Small intestine (tissue), 7 donors: ENCODE results near the gene CYP4F22. TPM values are rescaled to one million over a fixed set of nuclear protein-coding genes. Genes with fewer than 3 reads are reported as not detected.

Experiments
- DNase-seq, 2 donors: peaks; one replicate each; pipeline versions ENCODE4 v3.0.0 to v3.0.0-alpha.2; 2013
- FAIRE-seq: peaks from 2 replicates; lab custom pipeline; 2012; peaks lifted over from hg19 to GRCh38; lab: Jason Lieb, UNC
- H3K27ac ChIP-seq, 3 donors: one replicate each; pipeline ENCODE4 v1.5.1; 2013; ENCODE audit warnings: low read length in 2 of 3, mild to moderate bottlenecking in 2 of 3, control low read depth in 1 of 3, inconsistent platforms in 1 of 3, low read depth in 1 of 3, moderate library complexity in 1 of 3
- H3K27me3 ChIP-seq, 3 donors: one replicate each; pipeline ENCODE4 v1.6.1; 2013; ENCODE audit warnings: low read length in 3 of 3, inconsistent platforms in 1 of 3; ENCODE audit not compliant: control insufficient read depth in 3 of 3, insufficient read depth in 3 of 3
- H3K36me3 ChIP-seq, 3 donors: one replicate each; pipeline ENCODE4 v1.6.1; 2013; ENCODE audit warnings: low read length in 3 of 3, inconsistent platforms in 1 of 3, low read depth in 1 of 3, mild to moderate bottlenecking in 1 of 3, moderate library complexity in 1 of 3; ENCODE audit not compliant: control insufficient read depth in 3 of 3, insufficient read depth in 2 of 3
- H3K4me1 ChIP-seq, 3 donors: one replicate each; pipeline ENCODE4 v1.6.1; 2013; ENCODE audit warnings: low read length in 2 of 3, inconsistent platforms in 1 of 3, low read depth in 1 of 3, mild to moderate bottlenecking in 1 of 3, moderate library complexity in 1 of 3; ENCODE audit not compliant: control insufficient read depth in 3 of 3, insufficient read depth in 2 of 3
- H3K4me3 ChIP-seq, 3 donors: one replicate each; pipeline ENCODE4 v1.5.1; 2013; ENCODE audit warnings: low read length in 3 of 3, control low read depth in 1 of 3, inconsistent platforms in 1 of 3, low read depth in 1 of 3, mild to moderate bottlenecking in 1 of 3, moderate library complexity in 1 of 3
- H3K9me3 ChIP-seq, 2 donors: one replicate each; pipeline ENCODE4 v1.6.1; 2013; ENCODE audit warnings: low read depth in 1 of 2, low read length in 1 of 2; ENCODE audit not compliant: control insufficient read depth in 2 of 2, insufficient read depth in 1 of 2
- WGBS, 3 donors: extraction: QIAGEN DNeasy Blood & Tissue Kit; methylation state at CpG; one replicate each; pipeline ENCODE4 v1.1.7; 2013; 5-methylcytosine and 5-hydroxymethylcytosine counted together
- polyA plus RNA-seq, 4 donors: library from polyadenylated mRNA; stranded (reverse) in 3 of 4; unstranded in 1 of 4; fragments of 200-250 nt in 3 of 4; fragments of 120-200 nt in 1 of 4; gene quantifications; one replicate each; pipeline versions ENCODE4 v1.2.1 to v1.2.3, GENCODE V29; 2013
- donor health status: healthy with polysubstance abuse.
- donor health status: control.
- donor health status: control.
- donor health status: Bipolar disorder and iron deficiency.
- donor health status: healthy.

CYP4F22 gene
- polyA plus RNA-seq, 4 donors: 0.09 to 0.15 TPM; not detected in 2

GRCh38 chr19:15577184-15577771, 69.0 kb downstream of the CYP4F22 start:
- no peaks in the 10 kb centered on the region for H3K4me1 ChIP-seq
- DNase-seq (no peak), FAIRE-seq (no peak)
- no peak overlapping the region for H3K4me3 ChIP-seq
- WGBS, 3 donors: 73 to 75% (median 73%) methylated on average over 6 of the region's 6 CpGs
- no peaks in the 10 kb centered on the region for H3K9me3 ChIP-seq
- no peaks in the 10 kb centered on the region for H3K27me3 ChIP-seq
- H3K27ac ChIP-seq: no peak overlapping the region
- H3K36me3 ChIP-seq: no peaks in the 10 kb centered on the region

DNA sequence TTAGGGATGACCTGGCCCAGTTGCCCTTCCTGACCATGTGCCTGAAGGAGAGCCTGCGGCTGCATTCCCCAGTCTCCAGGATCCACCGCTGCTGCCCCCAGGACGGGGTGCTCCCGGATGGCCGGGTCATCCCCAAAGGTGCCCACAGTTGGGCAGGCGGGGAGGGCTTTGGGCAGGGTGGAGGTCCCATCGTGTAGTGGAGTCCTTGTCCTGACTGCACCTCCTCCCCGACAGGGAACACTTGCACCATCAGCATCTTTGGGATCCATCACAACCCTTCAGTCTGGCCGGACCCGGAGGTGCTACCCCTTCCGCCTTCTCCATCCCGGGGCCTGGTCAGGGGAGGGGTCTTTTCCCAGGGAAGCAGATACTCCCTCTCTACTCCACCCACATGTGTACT, 75.0 kb downstream of the CYP4F22 start:
- FAIRE-seq (no peak), DNase-seq (no peak)
- Histone ChIP-seq H3K27ac (no peak overlapping the region), H3K4me1 (no peaks in the 10 kb centered on the region), H3K27me3 (peaks cover 0 to 8% (median 4%) of the 10 kb centered on the region in 3 donors), H3K9me3 (no peaks in the 10 kb centered on the region), H3K36me3 (no peaks in the 10 kb centered on the region), H3K4me3 (no peak overlapping the region)
- 74 to 90% (median 75%) methylated on average over 11 to 12 of the region's 12 CpGs for WGBS, 3 donors

DNA sequence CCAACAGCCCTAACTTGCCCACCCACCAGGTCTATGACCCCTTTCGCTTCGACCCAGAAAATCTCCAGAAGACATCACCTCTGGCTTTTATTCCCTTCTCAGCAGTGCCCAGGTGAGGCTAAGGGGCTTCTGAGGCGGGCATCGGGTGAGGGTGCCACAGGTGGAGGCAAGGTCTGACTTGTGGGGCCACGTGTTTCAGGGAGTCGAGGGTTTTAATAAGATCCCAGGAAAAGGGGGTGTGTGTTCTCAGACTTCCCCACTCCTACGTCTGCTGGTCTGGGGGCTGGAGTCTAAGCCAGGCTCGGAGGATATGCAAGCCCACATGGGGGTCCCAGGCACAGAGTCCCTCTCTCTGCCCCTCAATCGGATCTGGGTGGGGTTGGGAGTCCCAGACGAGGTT, 75.8 kb downstream of the CYP4F22 start:
- Histone ChIP-seq H3K27ac (no peak overlapping the region), H3K36me3 (no peaks in the 10 kb centered on the region), H3K9me3 (no peaks in the 10 kb centered on the region), H3K27me3 (peaks cover 0 to 8% (median 4%) of the 10 kb centered on the region in 3 donors), H3K4me1 (no peaks in the 10 kb centered on the region), H3K4me3 (peak overlapping the region in 1 of 3 donors; percentile 7)
- FAIRE-seq (no peak), DNase-seq (no peak)
- WGBS, 3 donors: 36 to 43% (median 40%) methylated on average over 9 to 10 of the region's 10 CpGs

DNA sequence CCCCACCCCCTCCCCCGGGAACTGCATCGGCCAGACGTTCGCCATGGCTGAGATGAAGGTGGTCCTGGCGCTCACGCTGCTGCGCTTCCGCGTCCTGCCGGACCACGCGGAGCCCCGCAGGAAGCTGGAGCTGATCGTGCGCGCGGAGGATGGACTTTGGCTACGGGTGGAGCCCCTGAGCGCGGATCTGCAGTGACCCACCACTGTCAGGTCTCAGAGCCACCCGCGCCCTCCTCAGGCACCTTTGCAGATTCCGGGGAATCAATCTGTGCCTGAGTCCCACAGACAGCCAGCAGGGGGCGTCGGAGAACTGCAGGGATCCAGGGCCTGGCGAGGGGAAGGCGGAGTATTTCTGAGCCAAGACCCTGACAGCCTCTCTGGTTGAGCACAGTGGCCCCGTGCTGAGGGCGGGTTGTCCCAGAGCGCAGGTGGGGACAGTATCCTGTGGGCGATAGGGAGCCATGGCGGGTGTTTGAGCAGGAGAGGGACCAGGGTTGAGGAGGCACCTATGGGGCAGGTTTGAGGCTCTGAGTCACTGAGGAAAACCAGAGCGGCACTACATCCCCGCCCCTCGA, 76.3 kb downstream of the CYP4F22 start:
- H3K27ac ChIP-seq: no peak overlapping the region
- 7 to 14% (median 7%) methylated on average over 30 to 35 of the region's 35 CpGs for WGBS, 3 donors
- H3K27me3 ChIP-seq: peaks cover 0 to 8% (median 4%) of the 10 kb centered on the region in 3 donors
- DNase-seq: peak; percentile 74 to 83
- H3K4me1 ChIP-seq: no peaks in the 10 kb centered on the region
- H3K9me3 ChIP-seq: no peaks in the 10 kb centered on the region
- H3K4me3 ChIP-seq: peak overlapping the region in 1 of 3 donors; percentile 7
- no peaks in the 10 kb centered on the region for H3K36me3 ChIP-seq
- no peak for FAIRE-seq

DNA sequence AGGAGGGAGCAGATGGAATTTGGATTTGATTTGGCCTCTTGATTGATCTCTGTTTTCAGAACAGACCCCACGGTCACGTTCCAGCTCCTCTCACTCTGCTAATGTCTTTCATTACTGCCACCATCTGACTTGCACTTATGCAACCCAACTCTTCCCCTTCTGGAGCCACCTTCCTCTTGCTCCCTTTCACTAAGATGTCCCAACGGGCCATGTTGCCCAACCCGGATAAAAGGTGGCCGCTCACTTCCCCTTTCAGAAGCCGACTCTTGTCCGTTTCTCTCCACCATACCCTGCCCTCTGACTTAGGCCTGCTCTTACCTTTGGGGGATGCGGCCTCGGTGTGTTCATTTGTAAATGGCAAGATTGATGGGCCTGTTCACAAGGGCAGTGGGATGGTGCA, 79.3 kb downstream of the CYP4F22 start:
- H3K27ac ChIP-seq: no peak overlapping the region
- WGBS, 3 donors: 74 to 83% (median 80%) methylated on average over 9 of the region's 9 CpGs
- H3K27me3 ChIP-seq: peaks cover 0 to 9% (median 8%) of the 10 kb centered on the region in 3 donors
- no peak for FAIRE-seq
- H3K4me3 ChIP-seq: no peak overlapping the region
- peaks cover 0 to 6% of the 10 kb centered on the region in 2 donors for H3K9me3 ChIP-seq
- H3K4me1 ChIP-seq: no peaks in the 10 kb centered on the region
- no peak for DNase-seq
- H3K36me3 ChIP-seq: no peaks in the 10 kb centered on the region

DNA sequence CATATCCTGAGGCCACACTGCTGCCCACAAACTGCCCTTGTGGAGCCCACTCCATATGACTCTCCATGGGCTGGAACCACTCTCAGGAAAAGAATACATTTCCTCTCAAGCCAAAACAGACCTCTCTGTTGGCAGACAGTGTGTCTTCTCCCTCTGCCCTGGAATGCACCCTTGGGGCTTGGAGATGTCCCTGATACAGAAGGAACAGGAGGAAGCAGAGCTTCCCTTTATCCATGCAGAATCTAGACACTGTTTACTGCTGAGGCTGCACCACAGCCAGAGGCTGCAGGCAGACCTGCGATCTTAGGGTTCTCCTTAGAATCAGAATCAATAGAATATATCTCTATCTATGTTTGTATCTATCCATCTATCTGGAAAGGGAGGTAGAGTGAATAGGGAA, 79.9 kb downstream of the CYP4F22 start:
- 29 to 57% (median 48%) methylated on average over 1 of the region's 1 CpG for WGBS, 3 donors
- Histone ChIP-seq H3K27ac (no peak overlapping the region), H3K9me3 (peaks cover 0 to 6% of the 10 kb centered on the region in 2 donors), H3K4me1 (no peaks in the 10 kb centered on the region), H3K27me3 (peaks cover 0 to 8% (median 5%) of the 10 kb centered on the region in 3 donors), H3K4me3 (no peak overlapping the region), H3K36me3 (no peaks in the 10 kb centered on the region)
- FAIRE-seq (no peak), DNase-seq (no peak)

GRCh38 chr19:15589760-15590451, 81.6 kb downstream of the CYP4F22 start:
- Histone ChIP-seq H3K27ac (no peak overlapping the region), H3K4me3 (no peak overlapping the region), H3K27me3 (peaks cover 0 to 4% (median 0%) of the 10 kb centered on the region in 3 donors), H3K9me3 (peaks cover 0 to 6% of the 10 kb centered on the region in 2 donors), H3K4me1 (no peaks in the 10 kb centered on the region), H3K36me3 (no peaks in the 10 kb centered on the region)
- no peak for DNase-seq
- FAIRE-seq: no peak
- WGBS, 3 donors: 71 to 79% (median 74%) methylated on average over 5 of the region's 5 CpGs

GRCh38 chr19:15591796-15592195, 83.5 kb downstream of the CYP4F22 start:
- Histone ChIP-seq H3K27me3 (peaks cover 0 to 4% (median 0%) of the 10 kb centered on the region in 3 donors), H3K4me1 (no peaks in the 10 kb centered on the region), H3K4me3 (no peak overlapping the region), H3K36me3 (no peaks in the 10 kb centered on the region), H3K27ac (no peak overlapping the region), H3K9me3 (peaks cover 0 to 6% of the 10 kb centered on the region in 2 donors)
- DNase-seq: no peak
- 63 to 68% (median 65%) methylated on average over 4 of the region's 4 CpGs for WGBS, 3 donors
- FAIRE-seq: no peak
